ENCODE measurements around the gene ZNF785. TPM values are rescaled to one million over a fixed set of nuclear protein-coding genes. Genes with fewer than 3 reads are reported as not detected.

ZNF785 gene
- total and polyA plus RNA-seq, 2 of the 13 experiments (the other 11 are each of a cell fraction or from before 2014, with no cell fraction given) = 0.01 TPM; not detected in 1

- peak; percentile 87 for TF ChIP-seq ZNF280D (CRISPR knock-in tag; IDR thresholded peaks at IDR 0.05)
- TF ChIP-seq, protein P1, sequence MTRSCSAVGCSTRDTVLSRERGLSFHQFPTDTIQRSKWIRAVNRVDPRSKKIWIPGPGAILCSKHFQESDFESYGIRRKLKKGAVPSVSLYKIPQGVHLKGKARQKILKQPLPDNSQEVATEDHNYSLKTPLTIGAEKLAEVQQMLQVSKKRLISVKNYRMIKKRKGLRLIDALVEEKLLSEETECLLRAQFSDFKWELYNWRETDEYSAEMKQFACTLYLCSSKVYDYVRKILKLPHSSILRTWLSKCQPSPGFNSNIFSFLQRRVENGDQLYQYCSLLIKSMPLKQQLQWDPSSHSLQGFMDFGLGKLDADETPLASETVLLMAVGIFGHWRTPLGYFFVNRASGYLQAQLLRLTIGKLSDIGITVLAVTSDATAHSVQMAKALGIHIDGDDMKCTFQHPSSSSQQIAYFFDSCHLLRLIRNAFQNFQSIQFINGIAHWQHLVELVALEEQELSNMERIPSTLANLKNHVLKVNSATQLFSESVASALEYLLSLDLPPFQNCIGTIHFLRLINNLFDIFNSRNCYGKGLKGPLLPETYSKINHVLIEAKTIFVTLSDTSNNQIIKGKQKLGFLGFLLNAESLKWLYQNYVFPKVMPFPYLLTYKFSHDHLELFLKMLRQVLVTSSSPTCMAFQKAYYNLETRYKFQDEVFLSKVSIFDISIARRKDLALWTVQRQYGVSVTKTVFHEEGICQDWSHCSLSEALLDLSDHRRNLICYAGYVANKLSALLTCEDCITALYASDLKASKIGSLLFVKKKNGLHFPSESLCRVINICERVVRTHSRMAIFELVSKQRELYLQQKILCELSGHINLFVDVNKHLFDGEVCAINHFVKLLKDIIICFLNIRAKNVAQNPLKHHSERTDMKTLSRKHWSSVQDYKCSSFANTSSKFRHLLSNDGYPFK (CRISPR knock-in tag; IDR thresholded peaks at IDR 0.05; ENCODE audit: borderline replicate concordance) = peak; percentile 97
- no peak for TF ChIP-seq ZNF773 (CRISPR knock-in tag; IDR thresholded peaks at IDR 0.05; ENCODE audit: borderline replicate concordance)
- peak; percentile 63; the same call in 1 of the 2 replicates for TF ChIP-seq ZBTB38 (CRISPR knock-in tag; IDR thresholded peaks at IDR 0.05)
- TF ChIP-seq, protein P2, sequence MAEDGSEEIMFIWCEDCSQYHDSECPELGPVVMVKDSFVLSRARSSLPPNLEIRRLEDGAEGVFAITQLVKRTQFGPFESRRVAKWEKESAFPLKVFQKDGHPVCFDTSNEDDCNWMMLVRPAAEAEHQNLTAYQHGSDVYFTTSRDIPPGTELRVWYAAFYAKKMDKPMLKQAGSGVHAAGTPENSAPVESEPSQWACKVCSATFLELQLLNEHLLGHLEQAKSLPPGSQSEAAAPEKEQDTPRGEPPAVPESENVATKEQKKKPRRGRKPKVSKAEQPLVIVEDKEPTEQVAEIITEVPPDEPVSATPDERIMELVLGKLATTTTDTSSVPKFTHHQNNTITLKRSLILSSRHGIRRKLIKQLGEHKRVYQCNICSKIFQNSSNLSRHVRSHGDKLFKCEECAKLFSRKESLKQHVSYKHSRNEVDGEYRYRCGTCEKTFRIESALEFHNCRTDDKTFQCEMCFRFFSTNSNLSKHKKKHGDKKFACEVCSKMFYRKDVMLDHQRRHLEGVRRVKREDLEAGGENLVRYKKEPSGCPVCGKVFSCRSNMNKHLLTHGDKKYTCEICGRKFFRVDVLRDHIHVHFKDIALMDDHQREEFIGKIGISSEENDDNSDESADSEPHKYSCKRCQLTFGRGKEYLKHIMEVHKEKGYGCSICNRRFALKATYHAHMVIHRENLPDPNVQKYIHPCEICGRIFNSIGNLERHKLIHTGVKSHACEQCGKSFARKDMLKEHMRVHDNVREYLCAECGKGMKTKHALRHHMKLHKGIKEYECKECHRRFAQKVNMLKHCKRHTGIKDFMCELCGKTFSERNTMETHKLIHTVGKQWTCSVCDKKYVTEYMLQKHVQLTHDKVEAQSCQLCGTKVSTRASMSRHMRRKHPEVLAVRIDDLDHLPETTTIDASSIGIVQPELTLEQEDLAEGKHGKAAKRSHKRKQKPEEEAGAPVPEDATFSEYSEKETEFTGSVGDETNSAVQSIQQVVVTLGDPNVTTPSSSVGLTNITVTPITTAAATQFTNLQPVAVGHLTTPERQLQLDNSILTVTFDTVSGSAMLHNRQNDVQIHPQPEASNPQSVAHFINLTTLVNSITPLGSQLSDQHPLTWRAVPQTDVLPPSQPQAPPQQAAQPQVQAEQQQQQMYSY (CRISPR knock-in tag; IDR thresholded peaks at IDR 0.05) = no peak
- TF ChIP-seq KAT7 (CRISPR knock-in tag; IDR thresholded peaks at IDR 0.05; ENCODE audit: borderline replicate concordance) = no peak; the same call in 1 of the 2 replicates
- peak; percentile 45 for TF ChIP-seq NFYB (CRISPR knock-in tag; IDR thresholded peaks at IDR 0.05)
- TF ChIP-seq NR2C2 (CRISPR knock-in tag; IDR thresholded peaks at IDR 0.05; ENCODE audit: borderline replicate concordance) = peak; percentile 99
- TF ChIP-seq CHCHD3 (CRISPR knock-in tag; IDR thresholded peaks at IDR 0.05) = no peak
- TF ChIP-seq ZNF784 (CRISPR knock-in tag; IDR thresholded peaks at IDR 0.05; ENCODE audit: borderline replicate concordance) = peak; percentile 77
These were observed 27.3 kb downstream of the ZNF785 start, which contains the start of gene ZNF764 (continued) for GRCh38 chr16:30557957-30558788.
